SU-DHL-6 (cell line): ENCODE measurements around the gene FRK.

ENCODE experiments used
- H2AFZ ChIP-seq: fragments of 200-600 bp; sonication (generic); 2 replicates; pipeline ENCODE4 v1.6.1; 2014; ENCODE audit warnings: low read depth, mild to moderate bottlenecking, moderate library complexity, mixed read lengths, antibody characterized with exemption, low read length; ENCODE audit not compliant: severe bottlenecking
- H3F3A ChIP-seq: fragments of 200-600 bp; shearing (Covaris generic); 2 replicates; pipeline ENCODE4 v1.6.0; 2016; ENCODE audit warnings: antibody characterized with exemption, mild to moderate bottlenecking; ENCODE audit not compliant: insufficient read depth
- H3K27ac ChIP-seq: fragments of 200-600 bp; sonication (generic); 2 replicates; pipeline ENCODE4 v1.5.1; 2016; ENCODE audit warnings: low read depth, mild to moderate bottlenecking, low read length, moderate library complexity, mixed read lengths
- H3K27me3 ChIP-seq: fragments of 200-600 bp; sonication (generic), shearing (Covaris generic); 2 replicates; pipeline ENCODE4 v1.6.0; 2014; ENCODE audit warnings: mild to moderate bottlenecking, low read length
- H3K36me3 ChIP-seq: fragments of 200-600 bp; sonication (generic); 2 replicates; pipeline ENCODE4 v1.6.1; 2014; ENCODE audit warnings: mild to moderate bottlenecking, low read length, mixed read lengths
- H3K4me2 ChIP-seq: fragments of 300-600, 200-600 bp; shearing (Covaris generic), sonication (generic); 2 replicates; pipeline ENCODE4 v1.6.0; 2014; ENCODE audit warnings: low read length, low read depth, mild to moderate bottlenecking; ENCODE audit not compliant: poor library complexity, severe bottlenecking
- H3K4me3 ChIP-seq: fragments of 200-600 bp; sonication (generic); 2 replicates; pipeline ENCODE4 v1.5.1; 2014; ENCODE audit warnings: antibody characterized with exemption, low read length, mild to moderate bottlenecking, mixed read lengths; ENCODE audit not compliant: insufficient read depth, poor library complexity, severe bottlenecking
- H3K79me2 ChIP-seq: fragments of 200-600 bp; sonication (generic); 2 replicates; pipeline ENCODE4 v1.6.1; 2014; ENCODE audit warnings: mild to moderate bottlenecking, low read length, moderate library complexity; ENCODE audit not compliant: insufficient read depth
- H3K9ac ChIP-seq: fragments of 200-600 bp; sonication (generic); 2 replicates; pipeline ENCODE4 v1.7.0; 2014; ENCODE audit warnings: mild to moderate bottlenecking, low read length
- H3K9me2 ChIP-seq: fragments of 200-600 bp; sonication (generic); replicated peaks from 2 replicates; pipeline ENCODE4 v1.6.1; 2014; ENCODE audit warnings: low read length; ENCODE audit not compliant: insufficient read depth
- H3K9me3 ChIP-seq: fragments of 200-600 bp; sonication (generic); 2 replicates; pipeline ENCODE4 v1.6.1; 2014; ENCODE audit warnings: low read length, mixed read lengths; ENCODE audit not compliant: insufficient read depth
- H4K20me1 ChIP-seq: fragments of 200-600 bp; sonication (generic); 2 replicates; pipeline ENCODE4 v1.6.1; 2014; ENCODE audit warnings: low read depth, mild to moderate bottlenecking, antibody characterized with exemption, low read length, moderate library complexity, mixed read lengths
- EZH2phosphoT487 ChIP-seq: fragments of 200-600 bp; sonication (generic), shearing (Covaris generic); conservative IDR thresholded peaks from 2 replicates; pipeline ENCODE4 v1.6.1; 2018; ENCODE audit warnings: mild to moderate bottlenecking, antibody characterized with exemption, low read length, moderate library complexity, mixed read lengths
- TF ChIP-seq, protein P1 (sequence below): fragments of 200-600 bp; sonication (generic); IDR thresholded peaks from one replicate; pipeline ENCODE4 v1.5.1; 2017; ENCODE audit warnings: antibody characterized with exemption, mild to moderate bottlenecking, low read length, moderate library complexity; ENCODE audit not compliant: insufficient read depth, poor library complexity, severe bottlenecking

The FRK gene

DNA sequence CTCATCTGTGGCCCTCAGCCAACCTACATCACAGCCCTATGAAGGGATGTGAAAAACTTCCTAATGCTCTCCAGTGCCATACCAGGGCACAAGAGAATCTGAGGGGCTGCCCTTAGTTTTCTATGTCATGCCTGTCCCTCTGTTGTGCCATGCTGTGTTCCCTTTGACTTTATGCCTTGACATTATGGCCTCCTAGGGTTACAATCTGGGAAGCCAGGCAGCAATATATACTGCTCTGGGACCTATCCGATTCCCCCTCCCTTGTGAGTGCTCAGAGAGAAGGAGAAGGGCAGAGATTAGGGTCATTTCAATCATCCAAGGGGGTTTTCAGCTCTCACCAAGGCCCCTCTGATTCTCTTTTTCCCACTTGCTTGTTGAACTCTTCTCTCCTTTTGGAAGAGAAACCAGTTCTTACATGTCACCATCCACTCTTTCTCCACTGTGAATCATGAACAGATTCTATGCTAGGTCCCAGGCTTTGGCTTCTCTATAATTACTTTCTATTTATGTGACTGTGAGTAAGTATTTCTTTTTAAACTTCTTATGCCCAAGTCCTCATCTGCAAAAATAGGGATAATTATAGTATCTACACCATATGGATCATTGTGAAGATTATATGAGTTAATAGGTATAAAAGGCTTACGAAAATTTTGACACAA, 14.2 kb upstream of the FRK start:
- Histone ChIP-seq H3F3A (no peaks in the 10 kb centered on the region), H3K4me2 (no peak overlapping the region), H3K9me3 (no peaks in the 10 kb centered on the region), H3K4me3 (no peak overlapping the region), H3K79me2 (no peaks in the 10 kb centered on the region), H3K9ac (no peak overlapping the region), H3K27ac (no peak overlapping the region), H3K36me3 (no peaks in the 10 kb centered on the region), H4K20me1 (no peaks in the 10 kb centered on the region), H3K27me3 (no peaks in the 10 kb centered on the region), H3K9me2 (no peaks in the 10 kb centered on the region), H2AFZ (no peak overlapping the region)
- no peak for TF ChIP-seq EZH2phosphoT487
- TF ChIP-seq, protein P1, sequence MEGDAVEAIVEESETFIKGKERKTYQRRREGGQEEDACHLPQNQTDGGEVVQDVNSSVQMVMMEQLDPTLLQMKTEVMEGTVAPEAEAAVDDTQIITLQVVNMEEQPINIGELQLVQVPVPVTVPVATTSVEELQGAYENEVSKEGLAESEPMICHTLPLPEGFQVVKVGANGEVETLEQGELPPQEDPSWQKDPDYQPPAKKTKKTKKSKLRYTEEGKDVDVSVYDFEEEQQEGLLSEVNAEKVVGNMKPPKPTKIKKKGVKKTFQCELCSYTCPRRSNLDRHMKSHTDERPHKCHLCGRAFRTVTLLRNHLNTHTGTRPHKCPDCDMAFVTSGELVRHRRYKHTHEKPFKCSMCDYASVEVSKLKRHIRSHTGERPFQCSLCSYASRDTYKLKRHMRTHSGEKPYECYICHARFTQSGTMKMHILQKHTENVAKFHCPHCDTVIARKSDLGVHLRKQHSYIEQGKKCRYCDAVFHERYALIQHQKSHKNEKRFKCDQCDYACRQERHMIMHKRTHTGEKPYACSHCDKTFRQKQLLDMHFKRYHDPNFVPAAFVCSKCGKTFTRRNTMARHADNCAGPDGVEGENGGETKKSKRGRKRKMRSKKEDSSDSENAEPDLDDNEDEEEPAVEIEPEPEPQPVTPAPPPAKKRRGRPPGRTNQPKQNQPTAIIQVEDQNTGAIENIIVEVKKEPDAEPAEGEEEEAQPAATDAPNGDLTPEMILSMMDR, result no peak

DNA sequence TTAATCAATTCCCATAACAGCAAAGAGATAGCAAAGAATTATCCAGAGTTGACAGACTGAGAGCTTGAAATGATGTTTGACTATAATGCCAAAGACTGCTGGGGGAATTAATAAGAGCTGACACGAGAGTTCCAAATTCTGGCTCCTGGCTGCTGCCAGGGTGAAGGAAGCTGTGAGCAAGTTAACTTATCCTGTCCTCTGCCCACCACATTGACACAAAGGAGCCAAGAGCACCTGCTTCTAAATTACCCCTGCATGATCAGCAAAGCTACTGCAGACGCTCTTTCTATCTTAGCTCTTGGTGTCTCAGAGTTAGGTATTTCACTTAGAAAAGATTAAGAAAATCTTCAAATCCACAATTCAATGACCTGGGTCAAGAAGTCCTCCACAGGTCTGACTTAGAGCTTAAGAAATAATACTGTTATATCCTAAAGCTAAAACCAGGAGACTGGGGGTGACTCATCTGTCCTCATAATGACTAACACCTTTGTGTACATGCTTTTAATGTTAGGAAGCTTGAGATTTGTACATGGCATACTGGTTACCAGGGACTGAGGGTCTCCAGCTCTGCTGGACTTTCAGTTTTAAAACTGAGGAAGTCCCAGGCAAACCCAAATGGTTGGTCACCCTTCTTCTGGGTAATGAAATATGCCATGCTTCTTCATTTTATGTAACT, 13.2 kb upstream of the FRK start:
- no peak for TF ChIP-seq EZH2phosphoT487
- Histone ChIP-seq H3K9ac (no peak overlapping the region), H4K20me1 (no peaks in the 10 kb centered on the region), H3K79me2 (no peaks in the 10 kb centered on the region), H3K27me3 (no peaks in the 10 kb centered on the region), H3K4me3 (no peak overlapping the region), H3K27ac (no peak overlapping the region), H2AFZ (no peak overlapping the region), H3K9me3 (no peaks in the 10 kb centered on the region), H3K36me3 (no peaks in the 10 kb centered on the region), H3F3A (no peaks in the 10 kb centered on the region), H3K9me2 (no peaks in the 10 kb centered on the region), H3K4me2 (no peak overlapping the region)

DNA sequence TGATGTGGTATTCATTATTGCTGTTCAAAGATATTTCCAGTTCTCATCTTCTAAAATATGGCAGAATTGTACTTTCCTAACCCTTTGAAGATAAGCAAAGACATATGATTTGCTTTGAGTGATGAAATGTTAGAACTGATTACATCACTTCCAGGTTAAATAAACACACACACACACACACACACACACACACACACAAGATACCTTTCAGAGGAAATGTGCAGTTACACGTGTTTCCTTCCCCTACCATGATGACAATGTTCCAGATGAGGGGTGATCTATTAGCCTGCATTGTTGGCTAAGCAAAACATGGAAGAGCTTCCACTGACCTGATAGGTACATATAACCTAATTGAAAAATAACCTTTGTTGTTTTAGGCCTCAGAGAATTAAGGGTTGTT, 11.7 kb upstream of the FRK start:
- TF ChIP-seq, protein P1, result no peak
- TF ChIP-seq EZH2phosphoT487, result no peak
- Histone ChIP-seq H3K79me2 (no peaks in the 10 kb centered on the region), H3K27me3 (no peaks in the 10 kb centered on the region), H2AFZ (no peak overlapping the region), H3K4me3 (no peak overlapping the region), H4K20me1 (no peaks in the 10 kb centered on the region), H3K4me2 (no peak overlapping the region), H3K27ac (no peak overlapping the region), H3K9me3 (no peaks in the 10 kb centered on the region), H3K36me3 (no peaks in the 10 kb centered on the region), H3K9ac (no peak overlapping the region), H3K9me2 (no peaks in the 10 kb centered on the region), H3F3A (no peaks in the 10 kb centered on the region)

DNA sequence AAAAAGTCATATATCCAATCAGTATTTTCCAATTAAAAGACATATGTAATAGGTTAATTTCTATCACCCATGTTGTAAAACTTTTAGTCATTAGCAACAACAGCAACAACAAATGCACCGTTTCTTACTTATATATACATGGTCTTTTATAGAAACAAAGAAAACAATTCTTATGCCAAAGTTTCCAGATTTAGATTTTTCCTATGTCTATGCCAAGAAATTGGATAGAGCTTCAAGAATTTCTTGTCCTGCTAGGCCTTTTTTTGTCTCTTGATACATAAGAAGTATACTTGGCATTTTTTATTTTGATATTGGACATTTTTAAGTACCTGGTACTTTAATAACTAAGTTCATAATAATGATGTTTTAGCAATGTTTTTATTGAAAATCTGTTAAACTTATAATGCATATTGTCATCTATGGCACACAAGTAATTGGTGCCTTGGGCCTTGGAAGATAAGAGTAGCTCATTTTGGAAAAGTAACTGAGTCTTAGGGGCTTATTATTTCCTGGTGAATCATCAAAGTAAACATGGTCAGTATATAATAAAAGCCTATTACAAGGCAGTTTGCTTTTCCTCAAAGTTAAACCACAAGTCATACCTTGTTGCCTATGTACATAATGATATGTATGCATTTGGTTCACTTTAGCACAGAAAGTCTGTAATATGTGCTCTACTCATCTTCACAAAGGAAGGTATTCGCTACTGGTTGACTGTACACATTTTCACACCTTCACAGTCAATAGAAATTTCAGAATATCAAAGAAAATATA, 10.1 kb upstream of the FRK start:
- Histone ChIP-seq H3F3A (no peaks in the 10 kb centered on the region), H3K4me2 (no peak overlapping the region), H2AFZ (no peak overlapping the region), H3K79me2 (no peaks in the 10 kb centered on the region), H3K9ac (no peak overlapping the region), H3K9me2 (no peaks in the 10 kb centered on the region), H3K27me3 (no peaks in the 10 kb centered on the region), H3K4me3 (no peak overlapping the region), H3K9me3 (no peaks in the 10 kb centered on the region), H3K27ac (no peak overlapping the region), H3K36me3 (no peaks in the 10 kb centered on the region), H4K20me1 (no peaks in the 10 kb centered on the region)
- no peak for TF ChIP-seq EZH2phosphoT487
- TF ChIP-seq, protein P1, result no peak
